Neutrophil (primary cell): ENCODE results near the gene ITGA3.

Experiments
- H3K27ac ChIP-seq: fragments of 200-600 bp; sonication (generic); 2 replicates; pipeline ENCODE4 v1.5.1; 2016; ENCODE audit warnings: mild to moderate bottlenecking, moderate library complexity
- H3K27me3 ChIP-seq: fragments of 200-600 bp; sonication (generic); 2 replicates; pipeline ENCODE4 v1.6.0; 2016; ENCODE audit warnings: mild to moderate bottlenecking
- H3K36me3 ChIP-seq: fragments of 200-600 bp; sonication (generic); 2 replicates; pipeline ENCODE4 v1.5.1; 2017
- H3K4me1 ChIP-seq, 2 experiments: fragments of 200-600 bp in 1 of 2; sonication (generic) in 1 of 2; 1 replicate in 1 of 2; 2 replicates in 1 of 2; pipeline versions ENCODE4 v1.5.1 to v1.6.1; 2013 to 2016; ENCODE audit warnings: low read depth in 1 of 2, low read length in 1 of 2, mild to moderate bottlenecking in 1 of 2, moderate library complexity in 1 of 2; ENCODE audit not compliant: control insufficient read depth in 1 of 2, insufficient read depth in 1 of 2
- H3K4me3 ChIP-seq, 2 experiments: fragments of 200-600 bp in 1 of 2; sonication (generic) in 1 of 2; 1 replicate in 1 of 2; 2 replicates in 1 of 2; pipeline ENCODE4 v1.5.1; 2013 to 2016; ENCODE audit warnings: low read depth in 1 of 2, low read length in 1 of 2, mild to moderate bottlenecking in 1 of 2, moderate library complexity in 1 of 2
- H3K9me3 ChIP-seq: fragments of 200-600 bp; sonication (generic); 2 replicates; pipeline ENCODE4 v1.5.1; 2016
- CTCF ChIP-seq: fragments of 200-600 bp; sonication (generic); IDR thresholded peaks from 2 replicates; pipeline ENCODE4 v1.5.1; 2016; ENCODE audit warnings: antibody characterized with exemption

The ITGA3 gene

GRCh38 chr17:50050431-50051032 is 5.4 kb upstream of the ITGA3 start:
- H3K27ac ChIP-seq: no peak overlapping the region

GRCh38 chr17:50051082-50051576 is 4.8 kb upstream of the ITGA3 start:
- no peaks in the 10 kb centered on the region for H3K36me3 ChIP-seq
- no peak overlapping the region for H3K4me3 ChIP-seq
- H3K4me1 ChIP-seq: peaks cover 0 to 12% of the 10 kb centered on the region in 2 experiments
- H3K27ac ChIP-seq: no peak overlapping the region
- peaks cover 57% of the 10 kb centered on the region for H3K27me3 ChIP-seq
- no peaks in the 10 kb centered on the region for H3K9me3 ChIP-seq
- no peak for TF ChIP-seq CTCF

More at GRCh38 chr17:50050431-50051032, 5.4 kb upstream of the ITGA3 start:
- Histone ChIP-seq H3K4me1 (peaks cover 0 to 6% of the 10 kb centered on the region in 2 experiments), H3K9me3 (no peaks in the 10 kb centered on the region), H3K27me3 (peaks cover 51% of the 10 kb centered on the region), H3K36me3 (no peaks in the 10 kb centered on the region), H3K4me3 (no peak overlapping the region)
- no peak for TF ChIP-seq CTCF

- Histone ChIP-seq H3K36me3 (no peaks in the 10 kb centered on the region), H3K9me3 (no peaks in the 10 kb centered on the region), H3K4me3 (no peak overlapping the region)
Measured at GRCh38 chr17:50051606-50052005, 4.3 kb upstream of the ITGA3 start.

GRCh38 chr17:50052241-50052796 is 3.6 kb upstream of the ITGA3 start:
- Histone ChIP-seq H3K27ac (no peak overlapping the region), H3K4me3 (no peak overlapping the region), H3K27me3 (peaks cover 69% of the 10 kb centered on the region), H3K4me1 (peaks cover 0 to 16% of the 10 kb centered on the region in 2 experiments), H3K9me3 (no peaks in the 10 kb centered on the region), H3K36me3 (no peaks in the 10 kb centered on the region)
- TF ChIP-seq CTCF: no peak

More at GRCh38 chr17:50051606-50052005, 4.3 kb upstream of the ITGA3 start:
- H3K27ac ChIP-seq: no peak overlapping the region
- peaks cover 0 to 16% of the 10 kb centered on the region in 2 experiments for H3K4me1 ChIP-seq
- no peak for TF ChIP-seq CTCF
- peaks cover 62% of the 10 kb centered on the region for H3K27me3 ChIP-seq

- Histone ChIP-seq H3K4me3 (no peak overlapping the region), H3K36me3 (no peaks in the 10 kb centered on the region), H3K27me3 (peaks cover 76% of the 10 kb centered on the region), H3K9me3 (no peaks in the 10 kb centered on the region), H3K4me1 (peaks cover 0 to 16% of the 10 kb centered on the region in 2 experiments), H3K27ac (no peak overlapping the region)
- no peak for TF ChIP-seq CTCF
Measured at GRCh38 chr17:50052822-50053653, 2.9 kb upstream of the ITGA3 start.
